ENCODE data around the gene ARPC5L. TPM values are rescaled to one million over a fixed set of nuclear protein-coding genes. Genes with fewer than 3 reads are reported as not detected.
A peak's percentile ranks its signal among the peaks of the same experiment; 100 is the strongest.

The ARPC5L gene
- total RNA-seq, 4 donors from 2014 or later = 19.8 to 29.6 (median 20.4) TPM

DNA sequence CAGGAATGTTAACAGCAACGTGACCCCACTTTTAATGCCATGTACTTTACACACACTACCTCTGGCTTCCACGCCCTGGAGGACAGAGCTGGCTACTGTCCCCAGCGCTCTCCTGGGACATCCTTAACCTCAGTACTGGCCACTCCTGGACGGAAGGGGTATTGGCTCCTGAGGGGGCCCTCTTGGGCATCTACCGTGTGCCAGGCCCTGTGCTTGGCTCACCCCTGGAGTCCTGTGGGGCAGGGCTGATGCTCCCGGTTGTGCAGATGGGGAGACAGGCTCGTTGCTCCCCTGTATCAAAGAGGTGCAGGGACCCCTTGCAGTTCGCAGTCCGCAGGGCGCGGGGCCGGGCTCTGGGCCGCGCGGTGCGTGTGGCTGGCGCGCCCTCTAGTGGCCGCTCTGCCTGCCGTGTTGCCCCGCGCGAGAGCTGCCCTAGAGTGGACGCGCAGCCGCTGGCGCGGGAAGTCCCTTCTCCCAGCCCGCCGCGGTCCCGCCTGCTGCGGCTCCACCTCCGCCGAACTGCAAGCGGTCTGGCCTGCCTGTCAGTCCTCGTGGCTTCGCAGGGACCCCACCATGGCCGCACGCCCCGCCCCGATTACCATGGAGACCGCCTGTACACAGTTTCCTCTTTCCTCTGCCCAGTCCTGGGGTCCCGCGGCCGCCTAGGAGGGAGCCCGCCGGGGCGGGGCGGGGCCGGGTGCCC, 8.9 kb upstream of the ARPC5L start, which contains the start of gene WDR38:
Gene WDR38, plus strand, starts transcription at position 632 of the 703 bp plus-strand sequence. CDS start 72 bp downstream, outside the sequence.
- no peaks in the 10 kb centered on the region for H3K27me3 ChIP-seq
- H3K36me3 ChIP-seq = peaks cover 5 to 13% of the 10 kb centered on the region in 2 donors
- H3K27ac ChIP-seq = peak within 1 kb of the TSS; percentile 53 to 75 (median 67)
- peak; percentile 91 to 92 for DNase-seq
- peaks cover 12 to 24% of the 10 kb centered on the region in 2 donors for H3K4me1 ChIP-seq
- WGBS, 2 donors = 0 to 2% methylated on average over 6 to 27 of the region's 51 CpGs
- TF ChIP-seq, protein P1, sequence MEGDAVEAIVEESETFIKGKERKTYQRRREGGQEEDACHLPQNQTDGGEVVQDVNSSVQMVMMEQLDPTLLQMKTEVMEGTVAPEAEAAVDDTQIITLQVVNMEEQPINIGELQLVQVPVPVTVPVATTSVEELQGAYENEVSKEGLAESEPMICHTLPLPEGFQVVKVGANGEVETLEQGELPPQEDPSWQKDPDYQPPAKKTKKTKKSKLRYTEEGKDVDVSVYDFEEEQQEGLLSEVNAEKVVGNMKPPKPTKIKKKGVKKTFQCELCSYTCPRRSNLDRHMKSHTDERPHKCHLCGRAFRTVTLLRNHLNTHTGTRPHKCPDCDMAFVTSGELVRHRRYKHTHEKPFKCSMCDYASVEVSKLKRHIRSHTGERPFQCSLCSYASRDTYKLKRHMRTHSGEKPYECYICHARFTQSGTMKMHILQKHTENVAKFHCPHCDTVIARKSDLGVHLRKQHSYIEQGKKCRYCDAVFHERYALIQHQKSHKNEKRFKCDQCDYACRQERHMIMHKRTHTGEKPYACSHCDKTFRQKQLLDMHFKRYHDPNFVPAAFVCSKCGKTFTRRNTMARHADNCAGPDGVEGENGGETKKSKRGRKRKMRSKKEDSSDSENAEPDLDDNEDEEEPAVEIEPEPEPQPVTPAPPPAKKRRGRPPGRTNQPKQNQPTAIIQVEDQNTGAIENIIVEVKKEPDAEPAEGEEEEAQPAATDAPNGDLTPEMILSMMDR (IDR thresholded peaks at IDR 0.05) = peak; percentile 97 to 100 (median 99)
- TF ChIP-seq POLR2A (IDR thresholded peaks at IDR 0.05) = no peak
- intact Hi-C loops (cut with DNase I) = loop anchor here (2.0 to 10.0 kb wide), 2 partner anchors 80 to 238 kb away; no protein-coding TSS in a partner anchor
- H3K9me3 ChIP-seq = no peaks in the 10 kb centered on the region
- H3K4me3 ChIP-seq (replicated peaks in 1 of 3) = peak within 1 kb of the TSS in 1 of 3 donors; percentile 35

DNA sequence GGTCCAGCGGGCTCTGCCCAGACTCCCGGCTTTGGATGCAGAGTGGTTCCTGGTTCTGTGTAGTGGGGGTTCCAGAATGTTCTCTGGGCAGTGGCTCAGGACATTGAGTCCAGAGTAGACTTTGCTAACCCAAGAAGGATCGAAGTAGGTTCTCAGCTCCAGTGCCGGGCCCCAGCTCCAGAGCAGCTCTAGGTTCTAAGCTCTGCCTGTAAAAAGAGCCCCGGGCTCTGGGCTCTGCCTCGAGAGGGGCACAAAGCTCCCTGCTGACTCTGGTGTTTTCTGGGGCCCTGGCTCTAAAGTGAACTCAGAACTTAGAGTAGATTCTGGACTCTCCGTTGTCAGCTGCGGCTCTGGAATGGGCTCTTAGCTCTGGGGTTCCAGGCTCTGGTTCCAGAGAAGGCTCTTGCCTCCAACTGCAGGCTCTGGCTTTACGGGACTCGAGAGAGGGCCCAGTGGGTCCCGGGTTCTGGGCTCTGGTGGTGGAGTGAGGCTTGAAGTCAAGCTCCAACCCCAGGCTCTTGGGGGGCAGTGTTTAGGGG, 8.3 kb upstream of the ARPC5L start:
- peak in 1 of 2 donors; percentile 28 for DNase-seq
- Histone ChIP-seq H3K4me1 (peaks cover 12 to 24% of the 10 kb centered on the region in 2 donors), H3K27me3 (no peaks in the 10 kb centered on the region), H3K36me3 (peaks cover 12 to 19% of the 10 kb centered on the region in 2 donors), H3K27ac (peak overlapping the region in 2 of 3 donors; percentile 67 to 75), H3K9me3 (no peaks in the 10 kb centered on the region), H3K4me3 (replicated peaks in 1 of 3) (peak overlapping the region in 1 of 3 donors; percentile 35)
- TF ChIP-seq, protein P1 (IDR thresholded peaks at IDR 0.05) = no peak
- no peak for TF ChIP-seq POLR2A (IDR thresholded peaks at IDR 0.05)
- WGBS, 2 donors = 64 to 85% methylated on average over 5 to 9 of the region's 11 CpGs
- intact Hi-C loops (cut with DNase I) = loop anchor here (2.0 to 10.0 kb wide), 2 partner anchors 81 to 239 kb away; no protein-coding TSS in a partner anchor

DNA sequence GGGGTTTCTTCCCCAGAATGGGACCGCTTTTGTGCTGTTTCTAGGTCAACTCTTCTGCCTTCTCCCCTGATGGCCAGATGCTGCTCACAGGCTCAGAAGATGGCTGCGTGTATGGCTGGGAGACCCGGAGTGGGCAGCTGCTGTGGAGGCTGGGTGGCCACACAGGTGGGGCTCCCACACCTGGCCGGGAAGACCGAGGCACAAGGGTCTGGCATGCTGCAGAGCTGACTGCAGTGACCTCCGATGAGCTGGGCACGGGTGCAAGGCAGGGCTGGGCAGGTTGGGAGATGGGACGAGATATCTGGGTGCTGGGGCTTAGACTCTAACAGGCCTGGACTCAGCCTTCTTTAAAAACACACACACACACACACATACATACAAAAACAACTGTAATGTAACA, 7.8 kb upstream of the ARPC5L start:
- Histone ChIP-seq H3K36me3 (peaks cover 17 to 24% of the 10 kb centered on the region in 2 donors), H3K27ac (no peak overlapping the region), H3K4me3 (replicated peaks in 1 of 3) (no peak overlapping the region), H3K9me3 (no peaks in the 10 kb centered on the region), H3K4me1 (peaks cover 12 to 24% of the 10 kb centered on the region in 2 donors), H3K27me3 (no peaks in the 10 kb centered on the region)
- TF ChIP-seq POLR2A (IDR thresholded peaks at IDR 0.05) = no peak
- TF ChIP-seq, protein P1 (IDR thresholded peaks at IDR 0.05) = no peak
- intact Hi-C loops (cut with DNase I) = loop anchor here (10.0 kb wide), 1 partner anchor 239 kb away; no protein-coding TSS in a partner anchor
- WGBS, 2 donors = 86 to 90% methylated on average over 6 to 8 of the region's 8 CpGs
- DNase-seq = no peak

DNA sequence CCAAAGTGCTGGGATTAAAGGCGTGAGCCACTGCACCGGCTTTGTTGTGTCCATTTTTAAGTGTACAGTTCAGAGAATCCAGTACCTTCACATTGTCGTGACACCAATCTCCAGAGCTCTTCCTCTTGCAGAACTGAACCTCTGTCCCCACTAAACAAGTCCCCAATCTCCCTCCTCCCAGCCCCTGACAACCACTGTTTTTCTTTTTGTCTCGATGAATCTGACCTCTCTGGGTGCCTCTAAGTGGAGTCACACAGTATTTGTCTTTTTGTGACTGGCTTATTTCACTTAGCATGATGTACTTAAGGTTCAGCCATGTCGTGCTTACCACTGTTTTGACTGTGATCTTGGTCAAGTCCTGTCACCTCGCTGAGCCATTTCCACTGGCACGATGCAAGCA, 7.1 kb upstream of the ARPC5L start:
- 58 to 68% methylated on average over 7 of the region's 7 CpGs for WGBS, 2 donors
- Histone ChIP-seq H3K9me3 (no peaks in the 10 kb centered on the region), H3K4me3 (replicated peaks in 1 of 3) (no peak overlapping the region), H3K27ac (no peak overlapping the region), H3K4me1 (peaks cover 12 to 30% of the 10 kb centered on the region in 2 donors), H3K27me3 (no peaks in the 10 kb centered on the region), H3K36me3 (peaks cover 24 to 30% of the 10 kb centered on the region in 2 donors)
- TF ChIP-seq, protein P1 (IDR thresholded peaks at IDR 0.05) = no peak
- TF ChIP-seq POLR2A (IDR thresholded peaks at IDR 0.05) = no peak
- no peak for DNase-seq
- intact Hi-C loops (cut with DNase I) = loop anchor here (5.0 to 10.0 kb wide), 2 partner anchors 240 to 517 kb away; no protein-coding TSS in a partner anchor

All from thyroid gland (tissue), 4 donors.